ENCODE results near the gene SLX4IP. TPM values are rescaled to one million over a fixed set of nuclear protein-coding genes. Genes with fewer than 3 reads are reported as not detected.

Gene SLX4IP
- total RNA-seq, 1 donor from 2014 or later, result 5.3 TPM

DNA sequence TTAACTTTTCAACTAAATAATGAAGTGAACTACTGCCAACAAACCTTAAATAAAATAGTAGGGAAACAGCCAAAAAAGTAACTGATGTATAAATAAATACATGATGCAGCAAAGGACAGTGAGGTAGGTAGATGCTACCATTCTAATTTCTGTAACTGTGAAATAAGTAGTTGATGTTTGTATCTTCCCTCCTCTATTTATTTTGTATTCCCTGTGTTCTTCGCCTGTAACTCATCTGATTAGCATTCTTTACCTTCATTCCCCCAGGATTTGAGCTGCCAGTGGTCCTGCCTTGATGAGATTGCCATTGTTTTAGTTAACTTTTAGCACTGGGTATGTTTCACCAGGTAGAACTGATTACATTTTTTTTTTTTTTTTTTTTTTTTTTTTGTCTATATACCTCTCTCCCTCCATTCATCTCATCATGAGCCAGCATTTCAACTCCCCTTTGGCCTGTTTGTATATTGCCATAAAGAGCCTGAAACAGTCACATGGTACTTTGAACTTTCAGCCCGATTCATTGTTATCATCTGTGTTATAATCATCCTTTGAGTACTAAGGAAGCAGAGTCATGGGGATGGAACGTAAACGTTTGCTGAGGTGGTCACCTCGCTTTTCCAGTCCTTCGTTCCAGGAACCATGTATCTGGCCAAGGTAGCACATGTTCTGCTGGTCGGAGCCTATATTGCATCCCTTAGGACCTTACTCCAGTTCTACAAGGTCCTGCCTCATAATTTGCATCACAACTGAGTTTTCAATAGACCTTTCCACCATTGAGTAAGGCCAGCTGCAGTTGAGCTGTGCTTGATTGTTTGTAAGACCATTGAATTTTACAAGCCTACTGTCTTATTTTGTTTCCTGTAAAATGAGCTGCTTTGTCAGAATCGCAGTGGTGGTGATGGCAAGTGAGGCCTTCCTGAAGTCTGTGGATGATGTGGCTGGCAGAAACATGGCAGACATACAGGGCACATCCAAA, 131.1 kb downstream of the SLX4IP start:
- Mint-ChIP-seq H3K27ac (ENCODE audit: unreplicated experiment) (peak overlapping the region; percentile 49), H3K9me3 (ENCODE audit: unreplicated experiment) (peaks cover 2% of the 10 kb centered on the region), H3K27me3 (ENCODE audit: low read depth, unreplicated experiment) (no peaks in the 10 kb centered on the region), H3K4me1 (ENCODE audit: low read depth, unreplicated experiment) (peaks cover 16% of the 10 kb centered on the region), H3K36me3 (ENCODE audit: low read depth, unreplicated experiment) (peaks cover 12% of the 10 kb centered on the region), H3K4me3 (ENCODE audit: unreplicated experiment) (no peak overlapping the region)
- H3K9me3 ChIP-seq (ENCODE audit: insufficient read depth, low read depth, low read length), result no peaks in the 10 kb centered on the region
- DNase-seq (ENCODE audit: low read depth) (no peak), FAIRE-seq (peak; percentile 23)
- no peaks in the 10 kb centered on the region for H3K27me3 ChIP-seq (ENCODE audit: insufficient read depth, low read length)
- H4K20me1 ChIP-seq (ENCODE audit: insufficient read depth, low read length), result no peaks in the 10 kb centered on the region
- peaks cover 6% of the 10 kb centered on the region for H3K4me1 ChIP-seq (ENCODE audit: insufficient read depth, low read length)
- peak overlapping the region; percentile 2 for H3K27ac ChIP-seq (ENCODE audit: low read depth, low read length)
- no peaks in the 10 kb centered on the region for H3K36me3 ChIP-seq (ENCODE audit: insufficient read depth, low read length)
- H3K4me3 ChIP-seq (ENCODE audit: insufficient read depth, low read depth, low read length), result no peak overlapping the region
- no peak for TF ChIP-seq EZH2 (IDR thresholded peaks at IDR 0.05; ENCODE audit: insufficient read depth, low read length)
- TF ChIP-seq, protein P1, sequence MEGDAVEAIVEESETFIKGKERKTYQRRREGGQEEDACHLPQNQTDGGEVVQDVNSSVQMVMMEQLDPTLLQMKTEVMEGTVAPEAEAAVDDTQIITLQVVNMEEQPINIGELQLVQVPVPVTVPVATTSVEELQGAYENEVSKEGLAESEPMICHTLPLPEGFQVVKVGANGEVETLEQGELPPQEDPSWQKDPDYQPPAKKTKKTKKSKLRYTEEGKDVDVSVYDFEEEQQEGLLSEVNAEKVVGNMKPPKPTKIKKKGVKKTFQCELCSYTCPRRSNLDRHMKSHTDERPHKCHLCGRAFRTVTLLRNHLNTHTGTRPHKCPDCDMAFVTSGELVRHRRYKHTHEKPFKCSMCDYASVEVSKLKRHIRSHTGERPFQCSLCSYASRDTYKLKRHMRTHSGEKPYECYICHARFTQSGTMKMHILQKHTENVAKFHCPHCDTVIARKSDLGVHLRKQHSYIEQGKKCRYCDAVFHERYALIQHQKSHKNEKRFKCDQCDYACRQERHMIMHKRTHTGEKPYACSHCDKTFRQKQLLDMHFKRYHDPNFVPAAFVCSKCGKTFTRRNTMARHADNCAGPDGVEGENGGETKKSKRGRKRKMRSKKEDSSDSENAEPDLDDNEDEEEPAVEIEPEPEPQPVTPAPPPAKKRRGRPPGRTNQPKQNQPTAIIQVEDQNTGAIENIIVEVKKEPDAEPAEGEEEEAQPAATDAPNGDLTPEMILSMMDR (IDR thresholded peaks at IDR 0.05; ENCODE audit: insufficient read depth, low read depth, low read length), result no peak
- H2AFZ ChIP-seq (ENCODE audit: low read depth, low read length), result no peak overlapping the region
- no peaks in the 10 kb centered on the region for H3K79me2 ChIP-seq (ENCODE audit: insufficient read depth, low read length)
- no peak overlapping the region for H3K9ac ChIP-seq (ENCODE audit: low read length)
- H3K4me2 ChIP-seq (ENCODE audit: low read length), result no peak overlapping the region

DNA sequence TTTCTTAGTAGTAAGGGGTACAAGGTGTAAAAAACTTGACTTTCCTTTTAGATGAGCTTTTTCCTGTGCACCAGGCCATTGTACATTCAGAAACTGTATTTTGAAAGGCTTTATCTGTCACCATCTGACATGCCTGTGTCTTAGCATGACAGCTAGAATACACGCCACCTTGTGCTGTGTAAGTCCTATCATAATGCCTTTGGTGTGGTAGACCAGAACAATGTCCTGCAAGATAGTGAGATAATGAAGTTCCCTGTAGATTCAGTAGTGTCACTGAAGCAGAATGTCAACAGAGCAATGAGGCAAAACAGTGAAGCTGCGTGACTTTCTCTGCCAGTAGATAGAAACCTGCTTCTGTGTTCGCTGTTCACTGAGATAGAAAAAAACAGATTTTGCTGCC, 132.9 kb downstream of the SLX4IP start:
- Mint-ChIP-seq H3K36me3 (ENCODE audit: low read depth, unreplicated experiment) (peaks cover 13% of the 10 kb centered on the region), H3K4me3 (ENCODE audit: unreplicated experiment) (no peak overlapping the region), H3K27me3 (ENCODE audit: low read depth, unreplicated experiment) (no peaks in the 10 kb centered on the region), H3K9me3 (ENCODE audit: unreplicated experiment) (peaks cover 2% of the 10 kb centered on the region), H3K27ac (ENCODE audit: unreplicated experiment) (no peak overlapping the region), H3K4me1 (ENCODE audit: low read depth, unreplicated experiment) (peaks cover 27% of the 10 kb centered on the region)
- no peaks in the 10 kb centered on the region for H3K9me3 ChIP-seq (ENCODE audit: insufficient read depth, low read depth, low read length)
- no peaks in the 10 kb centered on the region for H3K36me3 ChIP-seq (ENCODE audit: insufficient read depth, low read length)
- H3K9ac ChIP-seq (ENCODE audit: low read length), result no peak overlapping the region
- FAIRE-seq (no peak), DNase-seq (ENCODE audit: low read depth) (no peak)
- no peaks in the 10 kb centered on the region for H3K27me3 ChIP-seq (ENCODE audit: insufficient read depth, low read length)
- peaks cover 11% of the 10 kb centered on the region for H3K4me1 ChIP-seq (ENCODE audit: insufficient read depth, low read length)
- no peak overlapping the region for H3K4me3 ChIP-seq (ENCODE audit: insufficient read depth, low read depth, low read length)
- no peaks in the 10 kb centered on the region for H3K79me2 ChIP-seq (ENCODE audit: insufficient read depth, low read length)
- no peak overlapping the region for H2AFZ ChIP-seq (ENCODE audit: low read depth, low read length)
- H3K4me2 ChIP-seq (ENCODE audit: low read length), result no peak overlapping the region
- H3K27ac ChIP-seq (ENCODE audit: low read depth, low read length), result no peak overlapping the region
- no peak for TF ChIP-seq EZH2 (IDR thresholded peaks at IDR 0.05; ENCODE audit: insufficient read depth, low read length)
- no peaks in the 10 kb centered on the region for H4K20me1 ChIP-seq (ENCODE audit: insufficient read depth, low read length)

GRCh38 chr20:10571313-10571815, 136.3 kb downstream of the SLX4IP start:
- Histone ChIP-seq H2AFZ (ENCODE audit: low read depth, low read length) (no peak overlapping the region), H3K4me2 (ENCODE audit: low read length) (no peak overlapping the region), H3K4me1 (ENCODE audit: insufficient read depth, low read length) (peaks cover 12% of the 10 kb centered on the region), H3K27me3 (ENCODE audit: insufficient read depth, low read length) (no peaks in the 10 kb centered on the region), H3K9me3 (ENCODE audit: insufficient read depth, low read depth, low read length) (no peaks in the 10 kb centered on the region), H3K4me3 (ENCODE audit: insufficient read depth, low read depth, low read length) (no peak overlapping the region), H3K9ac (ENCODE audit: low read length) (no peak overlapping the region), H3K27ac (ENCODE audit: low read depth, low read length) (no peak overlapping the region), H3K36me3 (ENCODE audit: insufficient read depth, low read length) (no peaks in the 10 kb centered on the region), H4K20me1 (ENCODE audit: insufficient read depth, low read length) (no peaks in the 10 kb centered on the region), H3K79me2 (ENCODE audit: insufficient read depth, low read length) (no peaks in the 10 kb centered on the region)
- Mint-ChIP-seq H3K27me3 (ENCODE audit: low read depth, unreplicated experiment) (no peaks in the 10 kb centered on the region), H3K36me3 (ENCODE audit: low read depth, unreplicated experiment) (peaks cover 13% of the 10 kb centered on the region), H3K4me3 (ENCODE audit: unreplicated experiment) (no peak overlapping the region), H3K4me1 (ENCODE audit: low read depth, unreplicated experiment) (peaks cover 17% of the 10 kb centered on the region), H3K27ac (ENCODE audit: unreplicated experiment) (no peak overlapping the region), H3K9me3 (ENCODE audit: unreplicated experiment) (peaks cover 2% of the 10 kb centered on the region)
- no peak for FAIRE-seq
- no peak for DNase-seq (ENCODE audit: low read depth)
- TF ChIP-seq, protein P1 (IDR thresholded peaks at IDR 0.05; ENCODE audit: insufficient read depth, low read depth, low read length), result no peak
- no peak for TF ChIP-seq EZH2 (IDR thresholded peaks at IDR 0.05; ENCODE audit: insufficient read depth, low read length)

Data from astrocyte (in vitro differentiated cells and primary cell).